ENCODE results near the gene STYXL1. TPM values are rescaled to one million over a fixed set of nuclear protein-coding genes. Genes with fewer than 3 reads are reported as not detected.
"Not testable (repeated sequence)": the region's sequence is repeated elsewhere in the genome, so short reads cannot be mapped to it uniquely, and the experiment has no call there.

STYXL1 gene
- total RNA-seq, 1 donor from 2014 or later: 9.7 TPM

- no peak for DNase-seq (ENCODE audit: low spot score)
Measured at GRCh38 chr7:76040126-76040525, 7.7 kb downstream of the STYXL1 start.

- no peak for DNase-seq (ENCODE audit: low spot score)
Measured at GRCh38 chr7:76037310-76037709, 10.5 kb downstream of the STYXL1 start.

GRCh38 chr7:76031964-76032363 is 15.8 kb downstream of the STYXL1 start:
- DNase-seq (ENCODE audit: low spot score): no peak

- not testable (repeated sequence) for DNase-seq (ENCODE audit: low spot score)
Measured at GRCh38 chr7:76029682-76030081, 18.1 kb downstream of the STYXL1 start.

GRCh38 chr7:76023002-76023401 is 24.8 kb downstream of the STYXL1 start:
- no peak for DNase-seq (ENCODE audit: low spot score)

- no peak for DNase-seq (ENCODE audit: low spot score)
Measured at GRCh38 chr7:76022026-76022780, 25.6 kb downstream of the STYXL1 start.

GRCh38 chr7:76020031-76020714 is 27.6 kb downstream of the STYXL1 start:
- peak; percentile 92 for DNase-seq (ENCODE audit: low spot score)

GRCh38 chr7:76018520-76018919 is 29.3 kb downstream of the STYXL1 start:
- DNase-seq (ENCODE audit: low spot score): not testable (repeated sequence)

GRCh38 chr7:76016191-76016947 is 31.4 kb downstream of the STYXL1 start:
- DNase-seq (ENCODE audit: low spot score): no peak

GRCh38 chr7:76011442-76011861 is 36.3 kb downstream of the STYXL1 start:
- no peak for DNase-seq (ENCODE audit: low spot score)

- DNase-seq (ENCODE audit: low spot score): no peak
Measured at GRCh38 chr7:76009672-76010600, 37.9 kb downstream of the STYXL1 start.

- no peak for DNase-seq (ENCODE audit: low spot score)
Measured at GRCh38 chr7:76008156-76008687, 39.6 kb downstream of the STYXL1 start.

- DNase-seq (ENCODE audit: low spot score): not testable (repeated sequence)
Measured at GRCh38 chr7:76005004-76005403, 42.8 kb downstream of the STYXL1 start.

- DNase-seq (ENCODE audit: low spot score): no peak
Measured at GRCh38 chr7:76003351-76003750, 44.4 kb downstream of the STYXL1 start.

- DNase-seq (ENCODE audit: low spot score): no peak
Measured at GRCh38 chr7:76002822-76003221, 45.0 kb downstream of the STYXL1 start.

GRCh38 chr7:76002139-76002538 is 45.7 kb downstream of the STYXL1 start:
- no peak for DNase-seq (ENCODE audit: low spot score)

- no peak for DNase-seq (ENCODE audit: low spot score)
Measured at GRCh38 chr7:76000566-76000965, 47.2 kb downstream of the STYXL1 start.

- no peak for DNase-seq (ENCODE audit: low spot score)
Measured at GRCh38 chr7:75998038-75998437, 49.8 kb downstream of the STYXL1 start.

GRCh38 chr7:75996476-75996875 is 51.3 kb downstream of the STYXL1 start:
- DNase-seq (ENCODE audit: low spot score): no peak

GRCh38 chr7:75995996-75996395 is 51.8 kb downstream of the STYXL1 start:
- no peak for DNase-seq (ENCODE audit: low spot score)

- DNase-seq (ENCODE audit: low spot score): no peak
Measured at GRCh38 chr7:75995052-75995471, 52.7 kb downstream of the STYXL1 start.
